Panc1 (cell line): ENCODE measurements around the gene GRK2. TPM values are rescaled to one million over a fixed set of nuclear protein-coding genes. Genes with fewer than 3 reads are reported as not detected.

Experiments
- ATAC-seq: fragments of 200-7000 bp; cut with Tn5 transposase; 2 replicates; pipeline ENCODE4 v1.9.1; 2020; ENCODE audit warnings: mild to moderate bottlenecking, moderate library complexity
- BruUV-seq: library from RNA; stranded (reverse); fragments of 400-500 nt; replicated peaks from 2 replicates; lab custom pipeline; 2021; lab: Mats Ljungman, UMichigan
- CTCF ChIA-PET: fragments of 300-600 bp; sonication (Branson Sonifier 250); formaldehyde crosslinking; loops from one replicate; lab custom pipeline; 2022; ENCODE audit warnings: antibody characterized with exemption; lab: Charles Lee
- POLR2A ChIA-PET: fragments of 300-600 bp; sonication (Branson Sonifier 250); formaldehyde crosslinking; loops from one replicate; lab custom pipeline; 2022; ENCODE audit warnings: antibody characterized with exemption; lab: Charles Lee
- DNase-seq: peaks from one replicate; pipeline ENCODE4 v3.0.0-alpha.2; 2010; ENCODE audit warnings: low read depth, low spot score
- H3K27ac ChIP-seq: 2 replicates; pipeline ENCODE4 v1.5.1; 2011; ENCODE audit warnings: mild to moderate bottlenecking, low read length, inconsistent platforms
- H3K27me3 ChIP-seq: fragments of 200-500 bp; sonication (Bioruptor generic); 2 replicates; pipeline ENCODE4 v1.6.0; 2014; ENCODE audit warnings: low read length, inconsistent platforms; ENCODE audit not compliant: control insufficient read depth, insufficient read depth
- H3K36me3 ChIP-seq: fragments of 200-500 bp; sonication (Bioruptor generic); 2 replicates; pipeline ENCODE4 v1.5.1; 2014; ENCODE audit warnings: inconsistent platforms, mild to moderate bottlenecking, low read length, moderate library complexity; ENCODE audit not compliant: control insufficient read depth, insufficient read depth
- H3K4me1 ChIP-seq: 2 replicates; pipeline ENCODE4 v1.5.1; 2011; ENCODE audit warnings: inconsistent platforms, mild to moderate bottlenecking, low read length, moderate library complexity; ENCODE audit not compliant: control insufficient read depth, insufficient read depth
- H3K4me3 ChIP-seq, 2 experiments: 2 replicates each; pipeline ENCODE4 v1.5.1; 2011 to 2012; ENCODE audit warnings: low read depth in 2 of 2, low read length in 2 of 2, mild to moderate bottlenecking in 2 of 2, inconsistent platforms in 1 of 2, moderate library complexity in 1 of 2
- H3K9me3 ChIP-seq: fragments of 200-500 bp; sonication (Bioruptor generic); 2 replicates; pipeline ENCODE4 v1.5.1; 2014; ENCODE audit warnings: low read depth, mild to moderate bottlenecking, inconsistent platforms, low read length, moderate library complexity; ENCODE audit not compliant: control insufficient read depth, insufficient read depth
- CTCF ChIP-seq: fragments of 450-650 bp; IDR thresholded peaks from 2 replicates; pipeline ENCODE4 v1.5.1; 2017; ENCODE audit warnings: mild to moderate bottlenecking
- POLR2AphosphoS5 ChIP-seq: IDR thresholded peaks from 2 replicates; pipeline ENCODE4 v1.6.1; 2012; ENCODE audit warnings: mild to moderate bottlenecking, low read depth, low read length, moderate library complexity
- REST ChIP-seq, 2 experiments: IDR thresholded peaks; 2 replicates each; pipeline ENCODE4 v1.6.1; 2011 to 2012; ENCODE audit warnings: low read depth in 2 of 2, control low read depth in 1 of 2, low read length in 1 of 2, mild to moderate bottlenecking in 1 of 2, moderate library complexity in 1 of 2; ENCODE audit not compliant: insufficient read depth in 1 of 2
- SIN3A ChIP-seq: IDR thresholded peaks from 2 replicates; pipeline ENCODE4 v1.6.1; 2012; ENCODE audit warnings: low read depth, mild to moderate bottlenecking, low read length, moderate library complexity, borderline replicate concordance; ENCODE audit not compliant: insufficient read depth
- TCF7L2 ChIP-seq: IDR thresholded peaks from 2 replicates; pipeline ENCODE4 v1.6.1; 2011; ENCODE audit warnings: mild to moderate bottlenecking, low read depth, low read length, inconsistent platforms
- in situ Hi-C: cut with HindIII; loops from 2 replicates; pipeline ENCODE4 v1.10.0; 2016; ENCODE audit warnings: low sequenced_read_pairs, low pct_unique_long_range_greater_than_20kb
- intact Hi-C: fragments of 100-400 bp; cut with micrococcal nuclease; formaldehyde crosslinking; loops from one replicate; pipeline ENCODE4 v1.10.0; 2022; ENCODE audit not compliant: unreplicated experiment
- total RNA-seq: library from RNA; stranded (reverse); gene quantifications from one replicate; pipeline ENCODE4 v1.2.1, GENCODE V29; 2021; ENCODE audit not compliant: unreplicated experiment

GRK2 gene
- total RNA-seq, 1 experiment from 2014 or later, result 103 TPM

GRCh38 chr11:67315325-67315909 is 49.1 kb downstream of the GRK2 start:
- ATAC-seq, result no peak
- POLR2A ChIA-PET, result no interaction called here
- no peak for DNase-seq
- CTCF ChIA-PET, result interaction anchor here (0.6 to 0.7 kb wide), 3 partner anchors 54 to 418 kb away, joined by 3 to 7 read pairs (median 3); no protein-coding TSS in a partner anchor
- H3K4me3 ChIP-seq, result no peak overlapping the region
- H3K27me3 ChIP-seq, result no peaks in the 10 kb centered on the region
- peaks cover 6% of the 10 kb centered on the region; the same call in 1 of the 2 replicates for H3K4me1 ChIP-seq
- no peaks in the 10 kb centered on the region for H3K36me3 ChIP-seq
- no TSS peak for BruUV-seq
- intact Hi-C loops (loop anchor here (10.0 kb wide), 1 partner anchor 221 kb away; no protein-coding TSS in a partner anchor), in situ Hi-C loops (no loop called here)
- H3K27ac ChIP-seq, result no peak overlapping the region
- H3K9me3 ChIP-seq, result no peaks in the 10 kb centered on the region
- TF ChIP-seq CTCF (no peak), TCF7L2 (no peak), SIN3A (no peak), REST (IDR thresholded peaks at IDR 0.05; ENCODE audit: insufficient read depth in 1 of 2, low read depth in 2 of 2, low read length in 1 of 2) (no peak), POLR2AphosphoS5 (no peak)

- H3K4me1 ChIP-seq, result peaks cover 6% of the 10 kb centered on the region; the same call in 1 of the 2 replicates
- BruUV-seq, result no TSS peak
- TF ChIP-seq REST (IDR thresholded peaks at IDR 0.05; ENCODE audit: insufficient read depth in 1 of 2, low read depth in 2 of 2, low read length in 1 of 2), result no peak
- no peak for TF ChIP-seq SIN3A
- no peak for TF ChIP-seq POLR2AphosphoS5
- TF ChIP-seq TCF7L2, result no peak
- TF ChIP-seq CTCF, result no peak
- in situ Hi-C loops (no loop called here), intact Hi-C loops (loop anchor here (2.0 to 10.0 kb wide), 2 partner anchors 52 to 222 kb away; no protein-coding TSS in a partner anchor)
- peak overlapping the region; percentile 82 to 85 for H3K4me3 ChIP-seq
- ChIA-PET CTCF (interaction anchor here (0.5 to 2.0 kb wide), 11 partner anchors 9 to 341 kb away, joined by 3 to 21 read pairs (median 6); partner anchors contain the start of genes ANKRD13D, GRK2 and SSH3), POLR2A (interaction anchor here (1.2 to 1.6 kb wide), 2 partner anchors 77 to 83 kb away, joined by 3 to 4 read pairs; no protein-coding TSS in a partner anchor)
- H3K27ac ChIP-seq, result peak overlapping the region; percentile 97
- ATAC-seq (peak; percentile 1; the same call in 1 of the 2 replicates), DNase-seq (no peak)
- H3K36me3 ChIP-seq, result no peaks in the 10 kb centered on the region
- no peaks in the 10 kb centered on the region for H3K9me3 ChIP-seq
- no peaks in the 10 kb centered on the region for H3K27me3 ChIP-seq
Observed at GRCh38 chr11:67316882-67317204, 50.6 kb downstream of the GRK2 start.
